ENCODE data around the gene KIF26B. TPM values are rescaled to one million over a fixed set of nuclear protein-coding genes. Genes with fewer than 3 reads are reported as not detected.

KIF26B gene
- total and polyA plus RNA-seq, 2 of the 4 experiments (the other 2 are of a cell fraction): 0.53 to 0.54 TPM

- no CpG with 5 or more reads among the region's 5 CpGs for WGBS, 2 experiments (ENCODE audit: extremely low coverage in 2 of 2, insufficient read length in 1 of 2)
- no peak overlapping the region for H2BK20ac ChIP-seq (ENCODE audit: low read depth, low read length)
- dilution Hi-C loops (cut with HindIII; ENCODE audit: low sequenced_read_pairs, unreplicated experiment): no loop called here
Measured at GRCh38 chr1:245558069-245558468, 403.3 kb downstream of the KIF26B start.

More at GRCh38 chr1:245558069-245558468, 403.3 kb downstream of the KIF26B start:
- no peaks in the 10 kb centered on the region for H3K9me1 ChIP-seq (ENCODE audit: insufficient read depth, low read length)
- H3K4me2 ChIP-seq (ENCODE audit: low read depth, low read length): no peak overlapping the region
- POLR2A ChIA-PET (ENCODE audit: unreplicated experiment): no interaction called here
- no peak overlapping the region for H3K56ac ChIP-seq (ENCODE audit: extremely low read depth, insufficient read depth, low read length)
- no peaks in the 10 kb centered on the region for H3K27me3 ChIP-seq (ENCODE audit: control insufficient read depth, insufficient read depth, low read length)
- no peak overlapping the region for H3K4me3 ChIP-seq (ENCODE audit: insufficient read depth, low read depth, low read length)
- no peak overlapping the region for H3K23ac ChIP-seq (ENCODE audit: low read depth, low read length)
- H4K8ac ChIP-seq (ENCODE audit: low read depth in 2 of 2, low read length in 2 of 2): no peak overlapping the region
- TF ChIP-seq POLR2A (IDR thresholded peaks at IDR 0.05; ENCODE audit: low read depth, low read length) (no peak), RFX5 (IDR thresholded peaks at IDR 0.05; ENCODE audit: low read depth, low read length) (no peak), NFE2L2 (IDR thresholded peaks at IDR 0.05; ENCODE audit: low read depth, low read length) (no peak), MAFK (IDR thresholded peaks at IDR 0.05; ENCODE audit: low read depth, low read length) (no peak), MAZ (IDR thresholded peaks at IDR 0.05; ENCODE audit: borderline replicate concordance, low read depth, low read length) (no peak)
- in situ Hi-C loops (cut with MboI; ENCODE audit: low sequenced_read_pairs) (no loop called here), intact Hi-C loops (cut with micrococcal nuclease) (no loop called here)
- no peak overlapping the region for H2AK5ac ChIP-seq (ENCODE audit: low read depth, low read length)
- no peak overlapping the region for H4K91ac ChIP-seq (ENCODE audit: insufficient read depth, low read depth, low read length)
- H2BK120ac ChIP-seq (ENCODE audit: low read depth, low read length): no peak overlapping the region
- H3K18ac ChIP-seq (ENCODE audit: low read depth, low read length): no peak overlapping the region
- H3K36me3 ChIP-seq (ENCODE audit: control insufficient read depth, insufficient read depth, low read length): no peaks in the 10 kb centered on the region
- no peak overlapping the region for H2AFZ ChIP-seq (replicated peaks; ENCODE audit: low read length, poor library complexity)
- no peak for ATAC-seq (ENCODE audit: low read depth)
- no peak overlapping the region for H2AK9ac ChIP-seq (replicated peaks; ENCODE audit: low read depth, low read length, poor library complexity)
- H3K27ac ChIP-seq (ENCODE audit: insufficient read depth, low read length): no peak overlapping the region
- CTCF ChIA-PET: interaction anchor here (0.8 kb wide), 1 partner anchor 10 kb away, joined by 3 read pairs; no protein-coding TSS in a partner anchor
- no peak overlapping the region for H3K9ac ChIP-seq (ENCODE audit: low read depth, low read length)
- H2BK15ac ChIP-seq (ENCODE audit: low read depth, low read length): no peak overlapping the region
- no peaks in the 10 kb centered on the region for H3K4me1 ChIP-seq (ENCODE audit: control insufficient read depth, insufficient read depth, low read length)
- no peaks in the 10 kb centered on the region for H4K20me1 ChIP-seq (ENCODE audit: insufficient read depth, low read length)
- H3K79me1 ChIP-seq (ENCODE audit: low read depth in 1 of 2, low read length in 2 of 2): no peaks in the 10 kb centered on the region
- no TSS peak for BruUV-seq (replicated peaks)
- no peaks in the 10 kb centered on the region for H3K9me3 ChIP-seq (ENCODE audit: control insufficient read depth, insufficient read depth, low read length)
- H3K4ac ChIP-seq (ENCODE audit: low read depth, low read length): no peak overlapping the region
- no peak for DNase-seq
- no peak overlapping the region for H2BK5ac ChIP-seq (ENCODE audit: low read depth, low read length, poor library complexity, severe bottlenecking)
- no peak overlapping the region for H4K5ac ChIP-seq (ENCODE audit: low read depth, low read length)
- H3K14ac ChIP-seq (replicated peaks; ENCODE audit: low read depth, low read length): no peak overlapping the region

All from IMR-90 (cell line).